H1 (cell line): ENCODE results near the gene CAMTA1. TPM values are rescaled to one million over a fixed set of nuclear protein-coding genes. Genes with fewer than 3 reads are reported as not detected.

Experiments
- CTCF ChIA-PET: fragments of 300-600 bp; sonication (Branson Sonifier 250); formaldehyde crosslinking; loops from one replicate; lab custom pipeline; 2021; ENCODE audit not compliant: partially characterized antibody; lab: Charles Lee
- POLR2A ChIA-PET: fragments of 300-600 bp; sonication (Branson Sonifier 250); formaldehyde crosslinking; loops from one replicate; lab custom pipeline; 2021; ENCODE audit warnings: inconsistent platforms; ENCODE audit not compliant: partially characterized antibody; lab: Charles Lee
- DNase-seq, 2 experiments: peaks; one replicate each; pipeline versions ENCODE4 v3.0.0 to v3.0.0-alpha.2; 2010 to 2022; ENCODE audit warnings: low spot score in 2 of 2, low read depth in 1 of 2, mixed read lengths in 1 of 2
- FAIRE-seq: peaks from 2 replicates; lab custom pipeline; 2011; peaks lifted over from hg19 to GRCh38; lab: Jason Lieb, UNC
- H2AFZ ChIP-seq: 2 replicates; pipeline ENCODE4 v1.8.1; 2012; ENCODE audit warnings: low read length, inconsistent platforms
- H2AK5ac ChIP-seq: 2 replicates; pipeline ENCODE4 v1.6.1; 2013; ENCODE audit warnings: low read depth, low read length
- H2BK120ac ChIP-seq: replicated peaks from 2 replicates; pipeline ENCODE3; 2013; ENCODE audit warnings: low read depth, low read length, inconsistent platforms
- H2BK12ac ChIP-seq: 2 replicates; pipeline ENCODE4 v1.6.1; 2013; ENCODE audit warnings: low read depth, low read length
- H2BK15ac ChIP-seq: 2 replicates; pipeline ENCODE4 v1.6.1; 2013; ENCODE audit warnings: low read length
- H2BK20ac ChIP-seq: 2 replicates; pipeline ENCODE4 v1.6.1; 2013; ENCODE audit warnings: low read length
- H2BK5ac ChIP-seq: 2 replicates; pipeline ENCODE4 v1.6.1; 2013; ENCODE audit warnings: low read depth, low read length
- H3K14ac ChIP-seq: 2 replicates; pipeline ENCODE4 v1.6.1; 2013; ENCODE audit warnings: inconsistent platforms; ENCODE audit not compliant: insufficient read length
- H3K18ac ChIP-seq: 2 replicates; pipeline ENCODE4 v1.6.1; 2013; ENCODE audit warnings: low read length; ENCODE audit errors: extremely low read depth
- H3K23ac ChIP-seq: 2 replicates; pipeline ENCODE4 v1.6.1; 2013; ENCODE audit warnings: inconsistent platforms; ENCODE audit not compliant: insufficient read length
- H3K23me2 ChIP-seq: 2 replicates; pipeline ENCODE4 v1.6.1; 2013; ENCODE audit warnings: low read depth, low read length
- H3K27ac ChIP-seq: 2 replicates; pipeline ENCODE4 v1.6.1; 2011; ENCODE audit warnings: low read depth, low read length, inconsistent platforms
- H3K27me3 ChIP-seq, 4 experiments: replicated peaks in 1 of 4; 1 replicate in 1 of 4; 2 replicates in 3 of 4; pipeline versions ENCODE4 v1.6.1 to v1.8.1; 2011 to 2013; ENCODE audit warnings: low read length in 3 of 4, mild to moderate bottlenecking in 3 of 4, inconsistent platforms in 2 of 4, mixed read lengths in 2 of 4, moderate library complexity in 1 of 4; ENCODE audit not compliant: control insufficient read depth in 3 of 4, insufficient read depth in 3 of 4; ENCODE audit errors: extremely low read depth in 1 of 4
- H3K36me3 ChIP-seq, 4 experiments: 2 replicates each; pipeline versions ENCODE4 v1.6.1 to v1.8.1; 2011 to 2013; ENCODE audit warnings: mild to moderate bottlenecking in 4 of 4, low read length in 3 of 4, moderate library complexity in 2 of 4, control low read depth in 1 of 4, inconsistent platforms in 1 of 4; ENCODE audit not compliant: insufficient read depth in 4 of 4, control insufficient read depth in 2 of 4
- H3K4ac ChIP-seq: replicated peaks from 2 replicates; pipeline ENCODE3; 2013; ENCODE audit warnings: low read length, low read depth, mixed read lengths, inconsistent platforms; ENCODE audit not compliant: insufficient read length
- H3K4me1 ChIP-seq, 4 experiments: replicated peaks in 1 of 4; 1 replicate in 1 of 4; 2 replicates in 3 of 4; pipeline versions ENCODE4 v1.6.1 to v1.8.1; 2011 to 2013; ENCODE audit warnings: low read length in 3 of 4, inconsistent platforms in 2 of 4, mixed read lengths in 1 of 4; ENCODE audit not compliant: insufficient read depth in 4 of 4, control insufficient read depth in 3 of 4
- H3K4me2 ChIP-seq, 2 experiments: 2 replicates each; pipeline versions ENCODE4 v1.6.1 to v1.8.1; 2011 to 2013; ENCODE audit warnings: low read depth in 2 of 2, low read length in 2 of 2, control low read depth in 1 of 2, inconsistent platforms in 1 of 2, mild to moderate bottlenecking in 1 of 2; ENCODE audit not compliant: insufficient read depth in 1 of 2
- H3K4me3 ChIP-seq, 4 experiments: fragments of 200-600, 300-600 bp in 1 of 4; sonication (generic), shearing (Covaris generic), sonication (Bioruptor Twin) in 1 of 4; 2 replicates each; pipeline versions ENCODE4 v1.5.1 to v1.8.1; 2011 to 2016; ENCODE audit warnings: low read length in 4 of 4, low read depth in 3 of 4, control low read depth in 2 of 4, inconsistent platforms in 2 of 4, mild to moderate bottlenecking in 2 of 4, mixed read lengths in 1 of 4, moderate library complexity in 1 of 4; ENCODE audit not compliant: insufficient read depth in 2 of 4; ENCODE audit errors: extremely low read depth in 1 of 4
- H3K56ac ChIP-seq: replicated peaks from 2 replicates; pipeline ENCODE3; 2013; ENCODE audit warnings: low read depth, mild to moderate bottlenecking, mixed read lengths, low read length, inconsistent platforms; ENCODE audit not compliant: insufficient read length
- H3K79me1 ChIP-seq: 2 replicates; pipeline ENCODE4 v1.6.1; 2013; ENCODE audit warnings: low read depth, low read length, control low read depth
- H3K79me2 ChIP-seq, 2 experiments: 2 replicates each; pipeline versions ENCODE4 v1.6.1 to v1.8.1; 2012 to 2013; ENCODE audit warnings: low read length in 2 of 2, mild to moderate bottlenecking in 2 of 2, inconsistent platforms in 1 of 2; ENCODE audit not compliant: insufficient read depth in 2 of 2, control insufficient read depth in 1 of 2
- H3K9ac ChIP-seq, 4 experiments: replicated peaks in 1 of 4; 1 replicate in 1 of 4; 2 replicates in 3 of 4; pipeline versions ENCODE4 v1.6.1 to v1.8.1; 2011 to 2013; ENCODE audit warnings: low read depth in 3 of 4, low read length in 3 of 4, control low read depth in 2 of 4, mild to moderate bottlenecking in 2 of 4, moderate library complexity in 2 of 4, inconsistent platforms in 1 of 4; ENCODE audit errors: extremely low read depth in 1 of 4
- H3K9me3 ChIP-seq, 2 experiments: 2 replicates each; pipeline versions ENCODE4 v1.6.1 to v1.8.1; 2012 to 2013; ENCODE audit warnings: mild to moderate bottlenecking in 2 of 2, moderate library complexity in 2 of 2, control low read depth in 1 of 2, inconsistent platforms in 1 of 2, low read depth in 1 of 2, low read length in 1 of 2, mixed read lengths in 1 of 2; ENCODE audit not compliant: insufficient read depth in 2 of 2
- H4K20me1 ChIP-seq, 2 experiments: replicated peaks in 1 of 2; 2 replicates each; pipeline versions ENCODE3 to v1.8.1; 2011 to 2013; ENCODE audit warnings: inconsistent platforms in 2 of 2, low read length in 2 of 2, mild to moderate bottlenecking in 1 of 2; ENCODE audit not compliant: insufficient read depth in 2 of 2, control insufficient read depth in 1 of 2
- H4K5ac ChIP-seq: 2 replicates; pipeline ENCODE4 v1.6.1; 2013; ENCODE audit warnings: low read length, low read depth, mixed read lengths, inconsistent platforms; ENCODE audit not compliant: insufficient read length
- H4K8ac ChIP-seq: 2 replicates; pipeline ENCODE4 v1.8.0; 2013; ENCODE audit warnings: mild to moderate bottlenecking, moderate library complexity, low read length, inconsistent platforms; ENCODE audit not compliant: insufficient read depth; ENCODE audit errors: extremely low read depth
- H4K91ac ChIP-seq: replicated peaks from 2 replicates; pipeline ENCODE3; 2013; ENCODE audit warnings: low read length, mixed read lengths, inconsistent platforms; ENCODE audit not compliant: insufficient read length
- BCL11A ChIP-seq, 2 experiments: IDR thresholded peaks; one replicate each; pipeline ENCODE4 v1.6.1; 2011; ENCODE audit warnings: low read depth in 2 of 2, low read length in 2 of 2, mild to moderate bottlenecking in 2 of 2
- EZH2 ChIP-seq: fragments of 200-600 bp; sonication (generic); IDR thresholded peaks from 2 replicates; pipeline ENCODE4 v1.7.1; 2012; ENCODE audit warnings: low read depth, mild to moderate bottlenecking, moderate library complexity, low read length, inconsistent platforms; ENCODE audit not compliant: severe bottlenecking
- HDAC6 ChIP-seq: IDR thresholded peaks from one replicate; pipeline ENCODE4 v1.7.1; 2012; ENCODE audit warnings: low read depth, mild to moderate bottlenecking, inconsistent platforms, low read length, moderate library complexity
- SP2 ChIP-seq: IDR thresholded peaks from 2 replicates; pipeline ENCODE4 v1.6.1; 2012; ENCODE audit warnings: mild to moderate bottlenecking, low read length, inconsistent platforms
- TBP ChIP-seq: IDR thresholded peaks from 2 replicates; pipeline ENCODE4 v1.6.1; 2011; ENCODE audit warnings: low read depth, low read length, improper control_type of control experiment
- WGBS, 2 experiments: shearing (Covaris generic) in 1 of 2; methylation state at CpG; one replicate each; pipeline versions ENCODE4 v1.1.6 to v1.1.7; 2013 to 2015; ENCODE audit warnings: low lambda C conversion rate in 2 of 2, mixed read lengths in 2 of 2, inconsistent platforms in 1 of 2, low coverage in 1 of 2, missing lambda C conversion rate in 1 of 2; ENCODE audit not compliant: insufficient replicate concordance in 2 of 2, insufficient coverage in 1 of 2, insufficient read length in 1 of 2; ENCODE audit errors: extremely low coverage in 1 of 2, missing lambda C conversion rate in 1 of 2; 5-methylcytosine and 5-hydroxymethylcytosine counted together
- polyA plus RNA-seq, 7 experiments: library from polyadenylated mRNA; depleted of rRNA in 3 of 7; stranded (reverse) in 5 of 7; unstranded in 2 of 7; fragments of >200 nt in 5 of 7; fragments of 200-250 nt in 2 of 7; gene quantifications; 1 replicate in 5 of 7; 2 replicates in 1 of 7; 4 replicates in 1 of 7; pipeline versions ENCODE4 v1.2.1 to v1.2.3, GENCODE V29; 2011 to 2013; ENCODE audit warnings: missing spikeins in 2 of 7, mixed read lengths in 2 of 7
- total RNA-seq: library from RNA; stranded (reverse); fragmentation: NEBNext Ultra II Directional; extraction: Animal tissue kit (Norgen Biotek cat#: 25700); gene quantifications from 2 replicates; pipeline ENCODE4 v1.2.1, GENCODE V29; 2021
- TF ChIP-seq, protein P1 (sequence below): IDR thresholded peaks from 2 replicates; pipeline ENCODE4 v1.6.1; 2012; ENCODE audit warnings: inconsistent platforms

Gene CAMTA1
- total and polyA plus RNA-seq, 2 of the 8 experiments (the other 6 are each of a cell fraction or from before 2014, with no cell fraction given), result 65.0 to 119 TPM

GRCh38 chr1:7008331-7008730 lies 223.1 kb downstream of the CAMTA1 start:
- Histone ChIP-seq H3K36me3 (no peaks in the 10 kb centered on the region), H2BK20ac (no peak overlapping the region), H2AK5ac (no peak overlapping the region), H2BK120ac (no peak overlapping the region), H2AFZ (no peak overlapping the region), H3K27me3 (no peaks in the 10 kb centered on the region)
- DNase-seq, result no peak
- no peak for TF ChIP-seq BCL11A (IDR thresholded peaks at IDR 0.05; ENCODE audit: low read depth in 2 of 2, low read length in 2 of 2)
- TF ChIP-seq EZH2, result no peak
- TF ChIP-seq TBP, result no peak
- TF ChIP-seq HDAC6, result no peak
- TF ChIP-seq, protein P1, sequence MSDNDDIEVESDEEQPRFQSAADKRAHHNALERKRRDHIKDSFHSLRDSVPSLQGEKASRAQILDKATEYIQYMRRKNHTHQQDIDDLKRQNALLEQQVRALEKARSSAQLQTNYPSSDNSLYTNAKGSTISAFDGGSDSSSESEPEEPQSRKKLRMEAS, result no peak
- TF ChIP-seq SP2, result no peak
- TF ChIP-seq, all 59 proteins: peak for 0
- H3K9me3 ChIP-seq, result no peaks in the 10 kb centered on the region
- H4K20me1 ChIP-seq, result no peaks in the 10 kb centered on the region
- no peak overlapping the region for H3K18ac ChIP-seq
- H3K23me2 ChIP-seq, result no peaks in the 10 kb centered on the region
- no peaks in the 10 kb centered on the region for H3K79me2 ChIP-seq
- no peak overlapping the region for H3K4ac ChIP-seq
- ChIA-PET POLR2A (no interaction called here), CTCF (interaction anchor here (0.6 to 2.9 kb wide), 7 partner anchors 15 to 931 kb away, joined by 3 to 15 read pairs (median 4); no protein-coding TSS in a partner anchor)
- H3K9ac ChIP-seq, result no peak overlapping the region
- H3K14ac ChIP-seq, result no peak overlapping the region
- H2BK12ac ChIP-seq, result no peak overlapping the region
- H3K56ac ChIP-seq, result no peak overlapping the region
- H4K5ac ChIP-seq, result no peak overlapping the region
- H3K4me2 ChIP-seq, result no peak overlapping the region
- H4K8ac ChIP-seq, result no peak overlapping the region
- H3K23ac ChIP-seq, result no peak overlapping the region
- no peak overlapping the region for H4K91ac ChIP-seq
- H2BK5ac ChIP-seq, result no peak overlapping the region
- no peak overlapping the region for H2BK15ac ChIP-seq
- WGBS, 2 experiments, result 86% methylated on average over 10 of the region's 10 CpGs; no CpG with 5 or more reads in 1 of the 2 experiments
- H3K27ac ChIP-seq, result no peak overlapping the region
- no peak overlapping the region for H3K4me3 ChIP-seq
- FAIRE-seq, result no peak
- H3K79me1 ChIP-seq, result no peaks in the 10 kb centered on the region
- no peaks in the 10 kb centered on the region for H3K4me1 ChIP-seq
